WTC11 (cell line): ENCODE measurements around the gene CACNA1C. TPM values are rescaled to one million over a fixed set of nuclear protein-coding genes. Genes with fewer than 3 reads are reported as not detected.

Experiments used
- ATAC-seq: fragments of 200-7000 bp; cut with Tn5 transposase; 2 replicates; pipeline ENCODE4 v1.10.0; 2021; ENCODE audit warnings: mild to moderate bottlenecking, moderate library complexity
- CTCF ChIA-PET: fragments of 300-600 bp; sonication (Branson Sonifier 250); formaldehyde crosslinking; loops from one replicate; lab custom pipeline; 2021; ENCODE audit warnings: antibody characterized with exemption; lab: Charles Lee
- POLR2A ChIA-PET: fragments of 350-600 bp; sonication (Branson Sonifier 250); formaldehyde crosslinking; loops from one replicate; lab custom pipeline; 2021; ENCODE audit warnings: antibody characterized with exemption; lab: Charles Lee
- DNase-seq: peaks from one replicate; pipeline ENCODE4 v3.0.0; 2021; ENCODE audit warnings: low spot score
- H3K27ac Mint-ChIP-seq: 2 replicates; pipeline ENCODE4 v1.8.0; 2021; ENCODE audit warnings: mixed read lengths
- H3K27me3 Mint-ChIP-seq: 2 replicates; pipeline ENCODE4 v1.8.0; 2021; ENCODE audit warnings: low read depth, mild to moderate bottlenecking, moderate library complexity, mixed read lengths
- H3K36me3 Mint-ChIP-seq: 2 replicates; pipeline ENCODE4 v1.8.0; 2021; ENCODE audit warnings: mixed read lengths
- H3K4me1 Mint-ChIP-seq: 2 replicates; pipeline ENCODE4 v1.8.0; 2022; ENCODE audit warnings: mixed read lengths
- H3K4me3 Mint-ChIP-seq: 2 replicates; pipeline ENCODE4 v1.8.0; 2021; ENCODE audit warnings: mild to moderate bottlenecking, moderate library complexity, mixed read lengths
- H3K9me3 Mint-ChIP-seq: 2 replicates; pipeline ENCODE4 v1.8.0; 2021; ENCODE audit warnings: mixed read lengths
- ATF1 ChIP-seq: sonication (generic); formaldehyde crosslinking; IDR thresholded peaks from 2 replicates; pipeline ENCODE4 v1.8.1; 2023; ENCODE audit warnings: mild to moderate bottlenecking, moderate library complexity, missing genetic modification reagents
- ELF4 ChIP-seq: sonication (generic); formaldehyde crosslinking; IDR thresholded peaks from 2 replicates; pipeline ENCODE4 v1.8.1; 2022; ENCODE audit warnings: low read depth, mild to moderate bottlenecking, moderate library complexity, missing genetic modification reagents
- EMX1 ChIP-seq: fragments of 250-450 bp; sonication (Bioruptor Pico); IDR thresholded peaks from 2 replicates; pipeline ENCODE4 v1.8.0; 2021; ENCODE audit warnings: mild to moderate bottlenecking
- ERG ChIP-seq: fragments of 250-450 bp; sonication (Bioruptor Pico); IDR thresholded peaks from 2 replicates; pipeline ENCODE4 v1.8.0; 2021; ENCODE audit warnings: mild to moderate bottlenecking
- ETV6 ChIP-seq: sonication (generic); formaldehyde crosslinking; IDR thresholded peaks from 2 replicates; pipeline ENCODE4 v1.8.1; 2022; ENCODE audit warnings: mild to moderate bottlenecking, missing genetic modification reagents
- FOXK1 ChIP-seq: sonication (generic); formaldehyde crosslinking; IDR thresholded peaks from 2 replicates; pipeline ENCODE4 v1.8.0; 2022; ENCODE audit warnings: mild to moderate bottlenecking, moderate library complexity, missing genetic modification reagents
- FOXP4 ChIP-seq: sonication (generic); formaldehyde crosslinking; IDR thresholded peaks from 2 replicates; pipeline ENCODE4 v1.8.0; 2022; ENCODE audit warnings: mild to moderate bottlenecking, missing genetic modification reagents
- GRHL2 ChIP-seq: fragments of 250-450 bp; sonication (Bioruptor Pico); IDR thresholded peaks from 2 replicates; pipeline ENCODE4 v1.8.0; 2022; ENCODE audit warnings: mild to moderate bottlenecking, moderate library complexity; ENCODE audit not compliant: insufficient replicate concordance, severe bottlenecking
- JAZF1 ChIP-seq: fragments of 250-450 bp; sonication (Bioruptor Pico); IDR thresholded peaks from 2 replicates; pipeline ENCODE4 v1.9.0; 2021; ENCODE audit warnings: moderate library complexity, mild to moderate bottlenecking, inconsistent platforms
- KAT7 ChIP-seq: sonication (generic); formaldehyde crosslinking; IDR thresholded peaks from 2 replicates; pipeline ENCODE4 v1.8.1; 2023; ENCODE audit warnings: missing genetic modification reagents, mild to moderate bottlenecking, borderline replicate concordance
- NFE2L1 ChIP-seq: sonication (generic); formaldehyde crosslinking; IDR thresholded peaks from 2 replicates; pipeline ENCODE4 v1.8.1; 2023; ENCODE audit warnings: missing genetic modification reagents
- NFYB ChIP-seq: sonication (generic); formaldehyde crosslinking; conservative IDR thresholded peaks from 2 replicates; pipeline ENCODE4 v1.8.0; 2022; ENCODE audit warnings: low read depth, missing genetic modification reagents
- NR2C2 ChIP-seq: sonication (generic); formaldehyde crosslinking; IDR thresholded peaks from 2 replicates; pipeline ENCODE4 v1.8.0; 2022; ENCODE audit warnings: mild to moderate bottlenecking, missing genetic modification reagents
- NR3C1 ChIP-seq: sonication (generic); formaldehyde crosslinking; conservative IDR thresholded peaks from 2 replicates; pipeline ENCODE4 v1.8.1; 2023; ENCODE audit warnings: low read depth, mild to moderate bottlenecking, missing genetic modification reagents
- PRRX2 ChIP-seq: fragments of 250-450 bp; sonication (Bioruptor Pico); IDR thresholded peaks from 2 replicates; pipeline ENCODE4 v1.8.0; 2021; ENCODE audit warnings: mild to moderate bottlenecking
- TCF7 ChIP-seq: sonication (generic); formaldehyde crosslinking; IDR thresholded peaks from 2 replicates; pipeline ENCODE4 v1.8.0; 2022; ENCODE audit warnings: mild to moderate bottlenecking, low read depth, missing genetic modification reagents, moderate library complexity
- ZNF138 ChIP-seq: sonication (generic); formaldehyde crosslinking; conservative IDR thresholded peaks from 2 replicates; pipeline ENCODE4 v1.8.1; 2022; ENCODE audit warnings: mild to moderate bottlenecking, moderate library complexity, missing genetic modification reagents
- ZNF219 ChIP-seq: sonication (generic); formaldehyde crosslinking; IDR thresholded peaks from 2 replicates; pipeline ENCODE4 v1.8.0; 2023; ENCODE audit warnings: missing genetic modification reagents, mild to moderate bottlenecking, borderline replicate concordance
- ZNF416 ChIP-seq: fragments of 250-450 bp; sonication (Bioruptor Pico); IDR thresholded peaks from 2 replicates; pipeline ENCODE4 v1.9.0; 2021; ENCODE audit warnings: mild to moderate bottlenecking, inconsistent platforms
- total RNA-seq: library from RNA; stranded (reverse); gene quantifications from 3 replicates; pipeline ENCODE4 v1.2.3, GENCODE V29; 2021
- TF ChIP-seq, protein P1 (sequence below): sonication (generic); formaldehyde crosslinking; IDR thresholded peaks from 2 replicates; pipeline ENCODE4 v1.8.0; 2023; ENCODE audit warnings: mild to moderate bottlenecking, missing genetic modification reagents
- TF ChIP-seq, protein P2 (sequence below): sonication (generic); formaldehyde crosslinking; IDR thresholded peaks from 2 replicates; pipeline ENCODE4 v1.8.1; 2022; ENCODE audit warnings: low read depth, mild to moderate bottlenecking, moderate library complexity, missing genetic modification reagents, borderline replicate concordance
- TF ChIP-seq, protein P3 (sequence below): sonication (generic); formaldehyde crosslinking; conservative IDR thresholded peaks from 2 replicates; pipeline ENCODE4 v1.8.1; 2023; ENCODE audit warnings: mild to moderate bottlenecking, low read depth, missing genetic modification reagents, moderate library complexity
- TF ChIP-seq, protein P4 (sequence below): sonication (generic); formaldehyde crosslinking; IDR thresholded peaks from 2 replicates; pipeline ENCODE4 v1.8.0; 2022; ENCODE audit warnings: mild to moderate bottlenecking, missing genetic modification reagents
- TF ChIP-seq, protein P5 (sequence below): sonication (generic); formaldehyde crosslinking; conservative IDR thresholded peaks from 2 replicates; pipeline ENCODE4 v1.8.1; 2022; ENCODE audit warnings: mild to moderate bottlenecking, missing genetic modification reagents
- TF ChIP-seq, protein P6 (sequence below): sonication (generic); formaldehyde crosslinking; IDR thresholded peaks from 2 replicates; pipeline ENCODE4 v1.8.1; 2023; ENCODE audit warnings: mild to moderate bottlenecking, missing genetic modification reagents, moderate library complexity

Gene CACNA1C
- total RNA-seq, 1 experiment from 2014 or later: 1.7 TPM

DNA sequence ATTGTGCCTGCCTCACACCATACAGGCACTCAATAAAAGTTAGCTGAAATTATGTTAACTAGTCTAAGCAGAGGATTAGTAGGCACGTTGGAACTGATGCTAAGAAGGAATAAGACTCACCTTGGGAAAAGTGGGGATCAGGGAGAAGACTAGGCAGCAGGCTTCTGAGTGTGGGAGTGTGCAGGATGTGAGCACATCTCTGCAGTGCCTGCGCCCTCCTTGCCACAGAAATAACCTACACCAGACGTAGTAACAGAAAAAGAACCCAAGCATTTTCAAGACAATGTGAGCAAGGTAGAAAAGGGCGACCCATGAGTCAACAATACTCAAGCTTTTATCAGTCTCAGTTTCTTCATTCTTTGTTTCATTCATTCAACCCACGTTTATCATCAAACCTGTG, 113.9 kb downstream of the CACNA1C start (continued):
- TF ChIP-seq, protein P1, sequence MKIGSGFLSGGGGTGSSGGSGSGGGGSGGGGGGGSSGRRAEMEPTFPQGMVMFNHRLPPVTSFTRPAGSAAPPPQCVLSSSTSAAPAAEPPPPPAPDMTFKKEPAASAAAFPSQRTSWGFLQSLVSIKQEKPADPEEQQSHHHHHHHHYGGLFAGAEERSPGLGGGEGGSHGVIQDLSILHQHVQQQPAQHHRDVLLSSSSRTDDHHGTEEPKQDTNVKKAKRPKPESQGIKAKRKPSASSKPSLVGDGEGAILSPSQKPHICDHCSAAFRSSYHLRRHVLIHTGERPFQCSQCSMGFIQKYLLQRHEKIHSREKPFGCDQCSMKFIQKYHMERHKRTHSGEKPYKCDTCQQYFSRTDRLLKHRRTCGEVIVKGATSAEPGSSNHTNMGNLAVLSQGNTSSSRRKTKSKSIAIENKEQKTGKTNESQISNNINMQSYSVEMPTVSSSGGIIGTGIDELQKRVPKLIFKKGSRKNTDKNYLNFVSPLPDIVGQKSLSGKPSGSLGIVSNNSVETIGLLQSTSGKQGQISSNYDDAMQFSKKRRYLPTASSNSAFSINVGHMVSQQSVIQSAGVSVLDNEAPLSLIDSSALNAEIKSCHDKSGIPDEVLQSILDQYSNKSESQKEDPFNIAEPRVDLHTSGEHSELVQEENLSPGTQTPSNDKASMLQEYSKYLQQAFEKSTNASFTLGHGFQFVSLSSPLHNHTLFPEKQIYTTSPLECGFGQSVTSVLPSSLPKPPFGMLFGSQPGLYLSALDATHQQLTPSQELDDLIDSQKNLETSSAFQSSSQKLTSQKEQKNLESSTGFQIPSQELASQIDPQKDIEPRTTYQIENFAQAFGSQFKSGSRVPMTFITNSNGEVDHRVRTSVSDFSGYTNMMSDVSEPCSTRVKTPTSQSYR (CRISPR knock-in tag): no peak
- TF ChIP-seq, protein P2, sequence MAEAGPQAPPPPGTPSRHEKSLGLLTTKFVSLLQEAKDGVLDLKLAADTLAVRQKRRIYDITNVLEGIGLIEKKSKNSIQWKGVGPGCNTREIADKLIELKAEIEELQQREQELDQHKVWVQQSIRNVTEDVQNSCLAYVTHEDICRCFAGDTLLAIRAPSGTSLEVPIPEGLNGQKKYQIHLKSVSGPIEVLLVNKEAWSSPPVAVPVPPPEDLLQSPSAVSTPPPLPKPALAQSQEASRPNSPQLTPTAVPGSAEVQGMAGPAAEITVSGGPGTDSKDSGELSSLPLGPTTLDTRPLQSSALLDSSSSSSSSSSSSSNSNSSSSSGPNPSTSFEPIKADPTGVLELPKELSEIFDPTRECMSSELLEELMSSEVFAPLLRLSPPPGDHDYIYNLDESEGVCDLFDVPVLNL (CRISPR knock-in tag): no peak
- TF ChIP-seq ERG: no peak
- no peak for TF ChIP-seq NR2C2
- TF ChIP-seq TCF7 (CRISPR knock-in tag): no peak
- no peak for TF ChIP-seq NR3C1 (CRISPR knock-in tag)
- TF ChIP-seq ZNF416 (CRISPR knock-in tag): no peak
- no peak for TF ChIP-seq ZNF219 (CRISPR knock-in tag)
- TF ChIP-seq ETV6 (CRISPR knock-in tag): no peak
- TF ChIP-seq, protein P3, sequence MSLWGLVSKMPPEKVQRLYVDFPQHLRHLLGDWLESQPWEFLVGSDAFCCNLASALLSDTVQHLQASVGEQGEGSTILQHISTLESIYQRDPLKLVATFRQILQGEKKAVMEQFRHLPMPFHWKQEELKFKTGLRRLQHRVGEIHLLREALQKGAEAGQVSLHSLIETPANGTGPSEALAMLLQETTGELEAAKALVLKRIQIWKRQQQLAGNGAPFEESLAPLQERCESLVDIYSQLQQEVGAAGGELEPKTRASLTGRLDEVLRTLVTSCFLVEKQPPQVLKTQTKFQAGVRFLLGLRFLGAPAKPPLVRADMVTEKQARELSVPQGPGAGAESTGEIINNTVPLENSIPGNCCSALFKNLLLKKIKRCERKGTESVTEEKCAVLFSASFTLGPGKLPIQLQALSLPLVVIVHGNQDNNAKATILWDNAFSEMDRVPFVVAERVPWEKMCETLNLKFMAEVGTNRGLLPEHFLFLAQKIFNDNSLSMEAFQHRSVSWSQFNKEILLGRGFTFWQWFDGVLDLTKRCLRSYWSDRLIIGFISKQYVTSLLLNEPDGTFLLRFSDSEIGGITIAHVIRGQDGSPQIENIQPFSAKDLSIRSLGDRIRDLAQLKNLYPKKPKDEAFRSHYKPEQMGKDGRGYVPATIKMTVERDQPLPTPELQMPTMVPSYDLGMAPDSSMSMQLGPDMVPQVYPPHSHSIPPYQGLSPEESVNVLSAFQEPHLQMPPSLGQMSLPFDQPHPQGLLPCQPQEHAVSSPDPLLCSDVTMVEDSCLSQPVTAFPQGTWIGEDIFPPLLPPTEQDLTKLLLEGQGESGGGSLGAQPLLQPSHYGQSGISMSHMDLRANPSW (CRISPR knock-in tag): no peak
- TF ChIP-seq, protein P4, sequence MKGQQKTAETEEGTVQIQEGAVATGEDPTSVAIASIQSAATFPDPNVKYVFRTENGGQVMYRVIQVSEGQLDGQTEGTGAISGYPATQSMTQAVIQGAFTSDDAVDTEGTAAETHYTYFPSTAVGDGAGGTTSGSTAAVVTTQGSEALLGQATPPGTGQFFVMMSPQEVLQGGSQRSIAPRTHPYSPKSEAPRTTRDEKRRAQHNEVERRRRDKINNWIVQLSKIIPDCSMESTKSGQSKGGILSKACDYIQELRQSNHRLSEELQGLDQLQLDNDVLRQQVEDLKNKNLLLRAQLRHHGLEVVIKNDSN (CRISPR knock-in tag): no peak

GRCh38 chr12:2167231-2167630, 114.4 kb downstream of the CACNA1C start:
- H3K9me3 Mint-ChIP-seq: peaks cover 22% of the 10 kb centered on the region
- CTCF ChIA-PET: no interaction called here
- H3K4me1 Mint-ChIP-seq: peaks cover 9% of the 10 kb centered on the region
- H3K36me3 Mint-ChIP-seq: peaks cover 4% of the 10 kb centered on the region
- H3K27ac Mint-ChIP-seq: no peak overlapping the region
- H3K4me3 Mint-ChIP-seq: no peak overlapping the region
- ATAC-seq (no peak), DNase-seq (no peak)
- POLR2A ChIA-PET: no interaction called here
- TF ChIP-seq, protein P5, sequence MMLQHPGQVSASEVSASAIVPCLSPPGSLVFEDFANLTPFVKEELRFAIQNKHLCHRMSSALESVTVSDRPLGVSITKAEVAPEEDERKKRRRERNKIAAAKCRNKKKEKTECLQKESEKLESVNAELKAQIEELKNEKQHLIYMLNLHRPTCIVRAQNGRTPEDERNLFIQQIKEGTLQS: no peak
- TF ChIP-seq FOXK1 (no peak), ATF1 (CRISPR knock-in tag) (no peak), NFYB (CRISPR knock-in tag) (no peak), EMX1 (no peak), ZNF138 (CRISPR knock-in tag) (no peak), PRRX2 (CRISPR knock-in tag) (no peak), FOXP4 (CRISPR knock-in tag) (no peak), NFE2L1 (CRISPR knock-in tag) (no peak), GRHL2 (CRISPR knock-in tag) (no peak), KAT7 (CRISPR knock-in tag) (no peak), JAZF1 (CRISPR knock-in tag) (no peak), ZNF219 (CRISPR knock-in tag) (no peak), ELF4 (CRISPR knock-in tag) (no peak)
- TF ChIP-seq, protein P6, sequence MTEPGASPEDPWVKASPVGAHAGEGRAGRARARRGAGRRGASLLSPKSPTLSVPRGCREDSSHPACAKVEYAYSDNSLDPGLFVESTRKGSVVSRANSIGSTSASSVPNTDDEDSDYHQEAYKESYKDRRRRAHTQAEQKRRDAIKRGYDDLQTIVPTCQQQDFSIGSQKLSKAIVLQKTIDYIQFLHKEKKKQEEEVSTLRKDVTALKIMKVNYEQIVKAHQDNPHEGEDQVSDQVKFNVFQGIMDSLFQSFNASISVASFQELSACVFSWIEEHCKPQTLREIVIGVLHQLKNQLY (CRISPR knock-in tag): no peak
- peaks cover 3% of the 10 kb centered on the region; the same call in 1 of the 2 replicates for H3K27me3 Mint-ChIP-seq
